HUES64 (cell line): ENCODE measurements around the gene ZDHHC14.

ENCODE experiments used
- H3K27ac ChIP-seq: 2 replicates; pipeline ENCODE4 v1.7.0; 2013; ENCODE audit warnings: low read depth, low read length, inconsistent platforms
- H3K27me3 ChIP-seq: 2 replicates; pipeline ENCODE4 v1.6.1; 2013; ENCODE audit warnings: mild to moderate bottlenecking, low read length; ENCODE audit not compliant: insufficient read depth
- H3K36me3 ChIP-seq: 2 replicates; pipeline ENCODE4 v1.6.1; 2013; ENCODE audit warnings: mild to moderate bottlenecking, low read length; ENCODE audit not compliant: insufficient read depth
- H3K4me1 ChIP-seq: 2 replicates; pipeline ENCODE4 v1.6.1; 2013; ENCODE audit warnings: mild to moderate bottlenecking, low read length, moderate library complexity; ENCODE audit not compliant: insufficient read depth
- H3K4me3 ChIP-seq: 2 replicates; pipeline ENCODE4 v1.5.1; 2013; ENCODE audit warnings: mild to moderate bottlenecking, low read length, moderate library complexity
- H3K9ac ChIP-seq: 2 replicates; pipeline ENCODE4 v1.6.1; 2013; ENCODE audit warnings: mild to moderate bottlenecking, low read depth, low read length
- H3K9me3 ChIP-seq: 2 replicates; pipeline ENCODE4 v1.6.1; 2013; ENCODE audit warnings: low read depth, low read length; ENCODE audit not compliant: insufficient read depth
- WGBS: fragments of 150-250, 120-280 bp; methylation state at CpG from one replicate; pipeline ENCODE4 v1.1.7; 2013; ENCODE audit warnings: missing lambda C conversion rate; 5-methylcytosine and 5-hydroxymethylcytosine counted together

ZDHHC14 gene

DNA sequence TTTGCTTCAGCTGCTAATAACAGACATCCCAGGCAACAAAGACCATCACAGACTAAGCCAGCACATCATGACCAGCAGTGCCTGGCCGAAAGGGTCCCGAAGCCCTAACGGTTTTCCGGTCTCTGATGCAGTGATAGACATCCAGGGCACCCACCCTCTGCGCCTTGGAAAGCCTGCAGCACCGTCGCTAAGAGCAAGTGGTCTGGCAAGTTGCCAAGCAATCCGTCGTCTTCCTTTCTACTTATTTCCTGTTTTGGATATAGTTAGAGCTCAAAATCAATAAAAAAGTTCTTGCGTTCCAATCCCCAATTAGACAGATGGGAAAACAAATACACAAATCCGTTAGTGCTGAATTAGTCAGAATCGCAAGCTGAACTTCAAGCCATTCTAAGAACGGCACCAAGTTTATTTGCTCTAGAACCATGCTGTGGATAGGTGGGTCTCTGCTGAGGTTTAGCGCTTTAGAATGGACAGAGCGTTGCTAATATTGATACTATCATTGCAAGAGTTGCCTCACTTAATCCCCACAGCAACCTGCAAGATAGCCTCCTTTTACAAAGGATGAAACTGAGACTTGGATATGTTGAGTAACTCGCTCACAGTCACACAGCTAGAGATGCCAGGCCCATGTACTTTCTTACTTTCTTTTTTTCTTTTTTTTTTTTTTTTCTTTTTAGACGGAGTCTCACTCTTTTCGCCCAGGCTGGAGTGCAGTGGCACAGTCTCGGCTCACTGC, 278.7 kb downstream of the ZDHHC14 start:
- no peaks in the 10 kb centered on the region for H3K9me3 ChIP-seq
- no peak overlapping the region for H3K27ac ChIP-seq
- WGBS, result 93% methylated on average over 19 of the region's 19 CpGs
- no peak overlapping the region for H3K4me3 ChIP-seq
- no peak overlapping the region for H3K9ac ChIP-seq
- H3K36me3 ChIP-seq, result no peaks in the 10 kb centered on the region
- H3K27me3 ChIP-seq, result no peaks in the 10 kb centered on the region
- H3K4me1 ChIP-seq, result no peaks in the 10 kb centered on the region

DNA sequence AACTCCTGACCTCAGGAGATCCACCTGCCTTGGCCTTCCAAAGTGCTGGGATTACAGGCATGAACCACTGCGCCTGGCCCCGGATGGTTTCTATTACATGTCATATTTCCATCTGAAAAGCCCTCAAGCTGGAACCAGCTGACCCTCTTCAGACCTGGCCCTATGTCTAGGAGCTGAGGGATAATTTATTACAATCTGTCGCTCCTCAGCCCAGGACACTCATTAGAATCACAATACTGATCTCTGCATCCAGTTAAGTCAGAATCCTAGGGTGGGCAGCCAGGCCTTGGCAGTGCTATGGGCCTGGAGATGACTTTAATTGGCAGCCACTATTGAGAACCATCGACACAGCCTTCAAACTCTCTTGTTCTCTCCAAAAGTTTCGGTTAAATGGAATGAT, 279.4 kb downstream of the ZDHHC14 start:
- Histone ChIP-seq H3K27me3 (no peaks in the 10 kb centered on the region), H3K9ac (no peak overlapping the region), H3K36me3 (no peaks in the 10 kb centered on the region), H3K4me1 (no peaks in the 10 kb centered on the region), H3K9me3 (no peaks in the 10 kb centered on the region), H3K27ac (no peak overlapping the region), H3K4me3 (no peak overlapping the region)
- WGBS, result 81% methylated on average over 5 of the region's 5 CpGs

DNA sequence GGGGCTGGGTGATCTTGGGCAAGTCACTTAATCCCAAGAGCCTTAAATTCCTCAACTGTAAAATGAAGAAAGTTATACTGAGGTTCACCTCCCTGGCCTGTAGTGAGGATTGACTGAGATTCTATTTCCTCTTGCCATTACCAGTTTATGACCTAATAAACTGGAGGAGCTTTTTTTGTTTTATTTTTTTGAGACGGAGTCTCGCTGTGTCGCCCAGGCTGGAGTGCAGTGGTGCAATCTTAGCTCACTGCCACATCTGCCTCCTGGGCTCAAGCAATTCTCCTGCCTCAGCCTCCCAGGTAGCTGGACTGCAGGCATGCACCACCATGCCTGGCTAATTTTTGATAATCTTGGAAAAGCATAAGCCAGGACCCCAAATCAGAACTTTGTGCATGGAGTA, 280.7 kb downstream of the ZDHHC14 start:
- Histone ChIP-seq H3K4me1 (no peaks in the 10 kb centered on the region), H3K9me3 (no peaks in the 10 kb centered on the region), H3K27ac (no peak overlapping the region), H3K36me3 (no peaks in the 10 kb centered on the region), H3K9ac (no peak overlapping the region), H3K27me3 (no peaks in the 10 kb centered on the region), H3K4me3 (no peak overlapping the region)
- WGBS, result 89% methylated on average over 3 of the region's 3 CpGs

DNA sequence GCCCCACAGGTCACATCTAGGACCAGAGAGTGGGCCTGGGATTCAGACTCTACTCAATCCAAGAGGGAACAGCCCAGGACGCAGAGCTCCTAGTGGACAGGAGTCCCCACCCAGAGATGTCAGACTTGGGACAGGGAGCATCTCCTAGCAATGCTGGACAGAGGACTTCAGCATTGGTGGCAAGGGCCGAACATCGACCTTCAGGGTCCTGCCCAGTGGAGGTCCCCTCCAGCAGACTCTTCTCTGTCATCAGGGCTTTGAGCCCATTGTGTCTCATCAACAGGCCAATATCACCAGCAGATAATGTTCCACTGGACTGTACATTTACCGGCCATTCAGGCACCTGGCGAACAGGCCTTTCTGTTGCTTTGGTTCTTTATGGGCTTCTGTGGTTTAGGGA, 282.3 kb downstream of the ZDHHC14 start:
- Histone ChIP-seq H3K36me3 (no peaks in the 10 kb centered on the region), H3K27me3 (no peaks in the 10 kb centered on the region), H3K4me1 (0 out of 2 replicates have a peak, but pooled peaks cover 4% of the 10 kb centered on the region), H3K9me3 (no peaks in the 10 kb centered on the region), H3K9ac (no peak overlapping the region), H3K27ac (no peak overlapping the region), H3K4me3 (no peak overlapping the region)
- 94% methylated on average over 5 of the region's 5 CpGs for WGBS

DNA sequence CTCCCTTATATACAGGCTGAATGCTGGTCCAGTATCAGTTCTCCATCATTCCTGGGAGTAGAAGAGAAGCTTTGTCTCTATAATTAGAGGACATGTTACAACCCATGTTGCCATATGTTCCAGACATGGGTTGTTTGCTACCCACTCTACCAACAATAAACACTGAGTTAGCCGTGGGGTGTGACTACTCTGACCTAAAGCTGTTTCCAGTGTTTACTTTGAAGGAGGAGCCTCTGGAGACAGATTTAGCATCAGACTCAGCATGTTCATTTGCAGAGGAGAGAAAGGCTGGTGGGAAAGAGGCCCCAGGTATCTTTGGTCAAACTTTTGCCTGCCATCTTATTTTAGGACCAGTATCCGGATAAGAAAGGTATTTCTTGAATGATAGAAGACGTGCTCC, 284.2 kb downstream of the ZDHHC14 start:
- Histone ChIP-seq H3K27me3 (no peaks in the 10 kb centered on the region), H3K9ac (no peak overlapping the region), H3K27ac (no peak overlapping the region), H3K36me3 (no peaks in the 10 kb centered on the region), H3K4me1 (peaks cover 12% of the 10 kb centered on the region), H3K4me3 (no peak overlapping the region), H3K9me3 (no peaks in the 10 kb centered on the region)
- 87% methylated on average over 3 of the region's 3 CpGs for WGBS

DNA sequence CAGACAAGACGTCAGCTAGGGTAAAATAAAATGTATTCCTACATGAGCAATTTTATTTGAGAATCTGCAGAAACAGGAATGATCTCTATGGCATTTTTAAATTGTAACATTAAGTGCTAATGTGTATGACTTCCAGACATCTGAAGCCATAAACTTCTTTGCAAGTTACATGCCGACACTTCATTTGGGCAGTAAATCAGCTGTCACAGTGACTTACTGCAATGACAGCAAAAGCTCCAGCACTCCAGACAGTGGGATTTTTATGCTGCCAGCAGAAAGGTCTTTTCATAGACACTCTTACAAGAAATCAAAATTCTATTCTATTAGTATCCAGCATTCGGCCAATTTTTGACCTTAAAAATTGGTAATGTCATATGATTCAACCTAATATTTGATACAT, 285.7 kb downstream of the ZDHHC14 start:
- Histone ChIP-seq H3K4me1 (peaks cover 12% of the 10 kb centered on the region), H3K27ac (no peak overlapping the region), H3K9ac (no peak overlapping the region), H3K9me3 (no peaks in the 10 kb centered on the region), H3K4me3 (no peak overlapping the region), H3K27me3 (no peaks in the 10 kb centered on the region), H3K36me3 (no peaks in the 10 kb centered on the region)
- WGBS, result 95% methylated on average over 2 of the region's 3 CpGs

DNA sequence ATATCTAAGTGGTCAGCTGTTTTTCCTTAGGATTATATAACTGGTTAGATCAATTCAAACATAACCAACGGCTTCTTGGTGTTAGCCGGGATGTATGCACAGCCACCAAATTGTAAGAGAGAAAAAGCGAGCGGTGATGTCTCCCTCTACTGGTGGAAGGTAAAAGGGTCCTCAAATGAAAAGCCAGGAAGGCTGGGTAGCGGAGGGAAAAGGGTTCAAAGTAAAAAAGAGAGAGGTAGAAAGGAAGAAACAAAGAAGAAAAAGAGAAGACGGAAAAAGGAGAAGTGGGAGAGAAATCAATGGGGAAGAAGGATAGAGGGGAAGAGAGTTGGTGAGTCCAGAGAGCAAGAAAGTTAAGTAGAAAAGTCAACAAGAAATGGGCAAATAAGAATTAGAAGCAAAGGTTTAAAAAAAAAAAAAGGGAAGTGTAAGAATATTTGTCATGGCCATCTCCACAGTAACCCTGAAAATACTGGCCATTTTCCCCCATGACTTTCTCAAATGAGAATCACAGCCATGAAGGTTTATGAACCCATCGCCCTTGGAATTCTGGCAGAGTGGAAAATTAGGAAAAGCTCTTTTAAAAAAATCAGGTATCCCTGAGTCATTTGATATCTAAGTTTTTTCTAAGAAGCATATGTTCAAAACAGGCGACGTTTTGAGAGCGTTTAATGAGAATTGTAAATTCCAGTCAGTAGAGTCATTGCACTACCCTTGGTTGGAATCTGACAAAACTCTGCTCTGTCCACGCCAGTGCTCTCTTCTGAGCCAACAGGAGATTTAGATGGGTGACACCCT, 286.4 kb downstream of the ZDHHC14 start:
- Histone ChIP-seq H3K27ac (no peak overlapping the region), H3K4me3 (no peak overlapping the region)

DNA sequence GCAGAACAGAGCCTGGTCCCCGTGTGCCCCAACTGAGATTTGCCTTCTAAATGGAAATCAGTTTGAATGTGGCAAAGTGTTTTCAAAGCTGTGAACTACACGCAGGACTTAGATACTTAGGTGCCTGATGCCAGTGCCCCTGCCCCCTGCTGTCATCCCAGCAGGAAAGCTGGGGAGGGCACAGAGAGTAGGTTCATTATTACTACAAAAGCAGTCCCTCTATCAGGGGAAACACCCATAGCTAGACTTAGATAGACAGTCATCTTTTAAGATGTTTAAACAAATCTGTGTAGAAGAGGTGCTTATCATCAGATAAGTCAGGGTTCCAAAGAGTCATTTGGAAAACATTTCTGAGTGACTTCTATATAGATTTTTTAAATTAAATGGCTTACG, 287.0 kb downstream of the ZDHHC14 start:
- WGBS, result 65% methylated on average over 3 of the region's 3 CpGs
- no peak overlapping the region for H3K27ac ChIP-seq
- no peaks in the 10 kb centered on the region for H3K27me3 ChIP-seq

More for the DNA sequence above, 286.4 kb downstream of the ZDHHC14 start:
- no peaks in the 10 kb centered on the region for H3K9me3 ChIP-seq
- 56% methylated on average over 11 of the region's 11 CpGs for WGBS
- H3K36me3 ChIP-seq, result no peaks in the 10 kb centered on the region
- no peak overlapping the region for H3K9ac ChIP-seq
- no peaks in the 10 kb centered on the region for H3K27me3 ChIP-seq
- peaks cover 12% of the 10 kb centered on the region for H3K4me1 ChIP-seq

DNA sequence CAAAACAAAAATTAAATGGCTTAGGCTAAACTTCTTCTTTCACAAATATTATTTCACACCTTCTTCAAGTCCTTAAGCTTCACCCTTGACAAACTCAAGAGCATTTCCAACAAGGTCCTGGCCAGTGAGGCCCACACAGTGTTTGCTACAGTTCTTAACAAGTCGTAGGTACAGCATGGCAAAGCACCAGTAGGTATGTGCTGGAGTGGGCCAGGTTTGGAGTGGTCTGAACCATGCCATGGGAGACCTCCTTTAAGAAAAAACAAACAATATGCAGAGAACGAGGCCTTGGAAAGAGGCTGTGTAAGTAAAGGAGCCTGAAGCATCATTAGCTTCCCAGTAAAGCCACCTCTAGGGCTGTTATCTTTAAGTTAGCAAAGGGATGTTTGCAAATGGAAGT, 287.7 kb downstream of the ZDHHC14 start:
- no peak overlapping the region for H3K27ac ChIP-seq
- H3K4me3 ChIP-seq, result no peak overlapping the region
- H3K36me3 ChIP-seq, result no peaks in the 10 kb centered on the region
- no peaks in the 10 kb centered on the region for H3K9me3 ChIP-seq
- H3K4me1 ChIP-seq, result peaks cover 12% of the 10 kb centered on the region
- H3K9ac ChIP-seq, result no peak overlapping the region
- 83% methylated on average over 2 of the region's 2 CpGs for WGBS
- no peaks in the 10 kb centered on the region for H3K27me3 ChIP-seq

More for the DNA sequence above, 287.0 kb downstream of the ZDHHC14 start:
- H3K4me1 ChIP-seq, result peaks cover 12% of the 10 kb centered on the region
- H3K9me3 ChIP-seq, result no peaks in the 10 kb centered on the region
- H3K4me3 ChIP-seq, result no peak overlapping the region
- H3K36me3 ChIP-seq, result no peaks in the 10 kb centered on the region
- H3K9ac ChIP-seq, result no peak overlapping the region

DNA sequence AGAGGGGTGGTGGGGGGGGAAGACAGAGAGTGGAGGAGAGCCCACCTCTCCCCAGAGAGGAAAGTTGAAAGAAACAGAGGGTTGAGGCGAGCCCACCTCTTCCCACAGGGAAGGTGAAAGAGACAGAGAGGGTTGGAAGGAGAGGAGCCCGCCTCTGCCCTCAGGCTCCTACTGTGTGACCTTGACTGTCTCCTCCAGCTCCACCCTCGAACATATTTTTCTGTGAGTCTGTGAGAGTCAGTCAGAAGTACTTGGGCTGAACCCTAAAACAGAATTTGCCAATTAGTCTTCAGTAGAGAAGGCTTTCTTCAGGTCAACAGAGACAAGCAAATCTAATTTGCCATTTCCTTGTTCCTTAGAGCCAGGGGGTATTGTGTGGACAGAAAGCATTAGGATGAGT, 288.3 kb downstream of the ZDHHC14 start:
- H3K27me3 ChIP-seq, result no peaks in the 10 kb centered on the region
- H3K4me3 ChIP-seq, result no peak overlapping the region
- no peak overlapping the region for H3K9ac ChIP-seq
- H3K4me1 ChIP-seq, result peaks cover 12% of the 10 kb centered on the region
- H3K9me3 ChIP-seq, result no peaks in the 10 kb centered on the region
- no peaks in the 10 kb centered on the region for H3K36me3 ChIP-seq
- WGBS, result 79% methylated on average over 3 of the region's 3 CpGs
- H3K27ac ChIP-seq, result no peak overlapping the region

DNA sequence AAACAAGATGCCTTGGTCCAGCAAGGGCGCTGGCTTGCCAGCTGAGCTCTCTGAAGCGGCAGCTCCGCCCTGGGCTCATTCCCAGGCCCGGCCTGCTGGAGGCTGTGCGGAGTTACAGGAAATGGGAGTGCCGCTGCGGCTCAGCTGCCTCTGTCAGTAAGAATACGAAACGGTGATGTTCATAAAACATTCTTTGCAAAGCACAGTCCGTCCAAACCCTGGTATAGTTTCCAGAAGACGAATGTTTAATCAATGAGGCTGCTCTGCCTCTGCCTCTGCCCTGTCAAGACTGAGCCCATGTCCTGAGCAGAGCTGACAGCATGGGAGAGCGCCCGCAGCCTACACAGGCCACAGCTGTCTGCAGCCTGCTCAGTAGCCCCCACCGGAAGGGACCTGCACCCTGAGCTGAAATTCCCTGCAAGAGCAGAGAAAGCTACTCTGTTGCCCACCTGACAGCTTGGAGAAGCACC, 288.8 kb downstream of the ZDHHC14 start:
- H3K9ac ChIP-seq, result no peak overlapping the region
- no peak overlapping the region for H3K4me3 ChIP-seq

More for the DNA sequence above, 288.8 kb downstream of the ZDHHC14 start:
- Histone ChIP-seq H3K27ac (no peak overlapping the region), H3K36me3 (no peaks in the 10 kb centered on the region), H3K9me3 (no peaks in the 10 kb centered on the region), H3K27me3 (no peaks in the 10 kb centered on the region), H3K4me1 (peaks cover 12% of the 10 kb centered on the region)
- 33% methylated on average over 14 of the region's 14 CpGs for WGBS
